K562 (cell line): Measurements from ENCODE around the gene PPT1. TPM values are rescaled to one million over a fixed set of nuclear protein-coding genes. Genes with fewer than 3 reads are reported as not detected.

Source experiments
- ARNT ChIP-seq, 2 experiments: fragments of 450-650 bp; IDR thresholded peaks; 2 replicates each; pipeline ENCODE4 v1.6.1; 2016; ENCODE audit warnings: mild to moderate bottlenecking in 1 of 2
- CSDE1 ChIP-seq, 2 experiments: fragments of 450-650 bp; IDR thresholded peaks; 2 replicates each; pipeline ENCODE4 v1.6.1; 2016; ENCODE audit warnings: mild to moderate bottlenecking in 1 of 2
- EGR1 ChIP-seq: fragments of 450-650 bp; conservative IDR thresholded peaks from 2 replicates; pipeline ENCODE4 v1.6.1; 2017; ENCODE audit warnings: mild to moderate bottlenecking
- EP300 ChIP-seq: IDR thresholded peaks from 2 replicates; pipeline ENCODE4 v1.6.1; 2012; ENCODE audit warnings: low read length, improper control_type of control experiment
- EP400 ChIP-seq: fragments of 450-650 bp; IDR thresholded peaks from 2 replicates; pipeline ENCODE4 v1.6.1; 2017; ENCODE audit warnings: antibody characterized with exemption, mild to moderate bottlenecking, moderate library complexity
- ERF ChIP-seq: fragments of 450-650 bp; formaldehyde crosslinking; IDR thresholded peaks from 2 replicates; pipeline ENCODE4 v1.4.0; 2020; ENCODE audit warnings: mild to moderate bottlenecking, mixed read lengths
- FIP1L1 ChIP-seq: fragments of 200-400 bp; formaldehyde crosslinking; IDR thresholded peaks from 2 replicates; pipeline ENCODE4 v1.6.1; 2018; ENCODE audit warnings: mild to moderate bottlenecking, low read depth, low read length; ENCODE audit not compliant: poor library complexity, severe bottlenecking
- KAT7 ChIP-seq: sonication (generic); formaldehyde crosslinking; IDR thresholded peaks from 2 replicates; pipeline ENCODE4 v1.8.0; 2022; ENCODE audit warnings: missing genetic modification reagents, mild to moderate bottlenecking, borderline replicate concordance
- KDM1A ChIP-seq, 2 experiments: fragments of 450-650 bp; IDR thresholded peaks; 2 replicates each; pipeline ENCODE4 v1.6.1; 2016; ENCODE audit warnings: mild to moderate bottlenecking in 2 of 2
- MAZ ChIP-seq, 2 experiments: fragments of 450-650 bp in 1 of 2; sonication (generic) in 1 of 2; formaldehyde crosslinking; IDR thresholded peaks in 1 of 2; conservative IDR thresholded peaks in 1 of 2; 2 replicates each; pipeline versions ENCODE4 v1.4.0 to v1.5.0; 2020; ENCODE audit warnings: mild to moderate bottlenecking in 1 of 2, missing genetic modification reagents in 1 of 2
- MEF2A ChIP-seq: IDR thresholded peaks from 2 replicates; pipeline ENCODE4 v1.6.1; 2011; ENCODE audit warnings: low read depth, mild to moderate bottlenecking, low read length, moderate library complexity; ENCODE audit not compliant: control insufficient read depth
- MIER1 ChIP-seq: fragments of 450-650 bp; IDR thresholded peaks from 2 replicates; pipeline ENCODE4 v1.6.1; 2016; ENCODE audit warnings: antibody characterized with exemption, mild to moderate bottlenecking, low read depth
- MYNN ChIP-seq, 2 experiments: sonication (generic); formaldehyde crosslinking in 1 of 2; IDR thresholded peaks; 2 replicates each; pipeline versions ENCODE4 v1.5.0 to v1.6.1; 2016 to 2020; ENCODE audit warnings: antibody characterized with exemption in 1 of 2, missing genetic modification reagents in 1 of 2
- PCBP1 ChIP-seq: fragments of 200-400 bp; formaldehyde crosslinking; IDR thresholded peaks from 2 replicates; pipeline ENCODE4 v1.6.1; 2018; ENCODE audit warnings: mild to moderate bottlenecking, low read depth, low read length; ENCODE audit not compliant: poor library complexity, severe bottlenecking
- SRF ChIP-seq, 2 experiments: fragments of 250-450, 450-650 bp in 1 of 2; sonication (Bioruptor Pico) in 1 of 2; sonication (generic) in 1 of 2; formaldehyde crosslinking; IDR thresholded peaks; 2 replicates each; pipeline versions ENCODE4 v1.5.0 to v1.5.1; 2020 to 2022; ENCODE audit warnings: mild to moderate bottlenecking in 1 of 2, missing genetic modification reagents in 1 of 2
- THRAP3 ChIP-seq: fragments of 450-650 bp; IDR thresholded peaks from 2 replicates; pipeline ENCODE4 v1.6.1; 2016; ENCODE audit warnings: mild to moderate bottlenecking, inconsistent platforms, borderline replicate concordance
- XRCC5 ChIP-seq: fragments of 200-400 bp; formaldehyde crosslinking; IDR thresholded peaks from 2 replicates; pipeline ENCODE4 v1.6.1; 2017; ENCODE audit warnings: low read depth, mild to moderate bottlenecking, low read length
- ZNF24 ChIP-seq: fragments of 450-650 bp; IDR thresholded peaks from 2 replicates; pipeline ENCODE4 v1.6.1; 2016
- ZNF444 ChIP-seq: fragments of 250-450 bp; sonication (Bioruptor Pico); IDR thresholded peaks from 2 replicates; pipeline ENCODE4 v1.4.0; 2020; ENCODE audit warnings: mild to moderate bottlenecking, moderate library complexity
- polyA plus RNA-seq, 8 experiments: library from polyadenylated mRNA; depleted of rRNA in 4 of 8; stranded (reverse) in 5 of 8; unstranded in 3 of 8; fragments of >200 nt; fragmentation: Nextera tagmentation in 2 of 8; fragmentation: Illumina TruSeq in 1 of 8; extraction: Ambion mirVana in 2 of 8; extraction: Trizol in 1 of 8; gene quantifications; 2 replicates each; pipeline versions ENCODE4 v1.2.1 to v1.2.3, GENCODE V29; 2011 to 2014; ENCODE audit warnings: inconsistent platforms in 1 of 8, missing spikeins in 1 of 8
- total RNA-seq, 7 experiments: library from RNA; depleted of rRNA in 6 of 7; stranded (reverse); fragments of >200 nt in 6 of 7; fragmentation: Illumina TruSeq in 2 of 7; extraction: Trizol in 2 of 7; gene quantifications; 2 replicates each; pipeline versions ENCODE4 v1.2.1 to v1.2.3, GENCODE V29; 2011 to 2021; ENCODE audit warnings: low replicate concordance in 1 of 7
- TF ChIP-seq, protein P1 (sequence below), 2 experiments: fragments of 200-800 bp in 1 of 2; sonication (Bioruptor generic) in 1 of 2; sonication (generic) in 1 of 2; formaldehyde crosslinking in 1 of 2; IDR thresholded peaks in 1 of 2; conservative IDR thresholded peaks in 1 of 2; 2 replicates each; pipeline versions ENCODE4 v1.5.0 to v1.6.1; 2016 to 2020; ENCODE audit warnings: missing compliant biosample characterization in 1 of 2, missing genetic modification characterization in 1 of 2, missing genetic modification reagents in 1 of 2
- TF ChIP-seq, protein P2 (sequence below): fragments of 250-450 bp; sonication (Bioruptor Pico); IDR thresholded peaks from 2 replicates; pipeline ENCODE4 v1.4.0; 2020; ENCODE audit warnings: mild to moderate bottlenecking, moderate library complexity

PPT1 gene
- total and polyA plus RNA-seq, 9 of the 15 experiments (the other 6 are each of a cell fraction or from before 2014, with no cell fraction given): 72.2 to 285 (median 143) TPM

DNA sequence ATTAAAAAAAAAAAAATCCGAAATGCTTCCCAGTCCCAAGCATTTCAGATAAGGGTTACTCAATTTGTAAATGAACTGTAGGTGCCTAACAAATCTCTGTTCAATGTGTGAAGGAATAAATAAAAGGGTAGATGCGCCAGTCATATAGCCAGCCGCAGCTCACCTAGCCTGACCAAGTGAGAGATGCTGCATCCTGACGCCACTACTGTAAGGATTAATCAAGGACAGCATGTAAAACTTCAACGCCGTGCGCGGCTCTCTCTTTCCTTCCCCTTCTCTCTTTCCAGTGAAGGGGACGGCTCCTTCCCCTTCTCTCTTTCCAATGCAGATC is 441 bp downstream of the PPT1 start (continued):
- TF ChIP-seq, protein P1, sequence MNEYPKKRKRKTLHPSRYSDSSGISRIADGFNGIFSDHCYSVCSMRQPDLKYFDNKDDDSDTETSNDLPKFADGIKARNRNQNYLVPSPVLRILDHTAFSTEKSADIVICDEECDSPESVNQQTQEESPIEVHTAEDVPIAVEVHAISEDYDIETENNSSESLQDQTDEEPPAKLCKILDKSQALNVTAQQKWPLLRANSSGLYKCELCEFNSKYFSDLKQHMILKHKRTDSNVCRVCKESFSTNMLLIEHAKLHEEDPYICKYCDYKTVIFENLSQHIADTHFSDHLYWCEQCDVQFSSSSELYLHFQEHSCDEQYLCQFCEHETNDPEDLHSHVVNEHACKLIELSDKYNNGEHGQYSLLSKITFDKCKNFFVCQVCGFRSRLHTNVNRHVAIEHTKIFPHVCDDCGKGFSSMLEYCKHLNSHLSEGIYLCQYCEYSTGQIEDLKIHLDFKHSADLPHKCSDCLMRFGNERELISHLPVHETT (CRISPR knock-in tag; conservative IDR thresholded peaks at IDR 0.05 in 1 of 2, IDR thresholded peaks at IDR 0.05 in 1 of 2): no peak; a peak in 1 of 4 replicates
- TF ChIP-seq CSDE1 (IDR thresholded peaks at IDR 0.05) (peak in 1 of 2 experiments; percentile 56; a peak in 1 of 4 replicates), MYNN (IDR thresholded peaks at IDR 0.05) (no peak), MYNN (CRISPR knock-in tag; IDR thresholded peaks at IDR 0.05) (no peak), EP300 (no peak), EP400 (no peak), ERF (CRISPR knock-in tag) (no peak), XRCC5 (no peak), MIER1 (0 out of 2 replicates have a peak, but pooled peaks have one; percentile 32), ARNT (IDR thresholded peaks at IDR 0.05) (peak in 1 of 2 experiments; percentile 85; a peak in 2 of 4 replicates), FIP1L1 (no peak), THRAP3 (0 out of 2 replicates have a peak, but pooled peaks have one; percentile 47), ZNF444 (CRISPR knock-in tag) (no peak), ZNF24 (no peak), EGR1 (no peak), PCBP1 (no peak), SRF (CRISPR knock-in tag; IDR thresholded peaks at IDR 0.05) (no peak), MAZ (CRISPR knock-in tag; conservative IDR thresholded peaks at IDR 0.05 in 1 of 2, IDR thresholded peaks at IDR 0.05 in 1 of 2) (no peak), KDM1A (IDR thresholded peaks at IDR 0.05) (0 out of 4 replicates have a peak, but pooled peaks of 1 of the 2 experiments have one; percentile 10), MEF2A (no peak), KAT7 (CRISPR knock-in tag) (no peak)
- TF ChIP-seq, protein P2, sequence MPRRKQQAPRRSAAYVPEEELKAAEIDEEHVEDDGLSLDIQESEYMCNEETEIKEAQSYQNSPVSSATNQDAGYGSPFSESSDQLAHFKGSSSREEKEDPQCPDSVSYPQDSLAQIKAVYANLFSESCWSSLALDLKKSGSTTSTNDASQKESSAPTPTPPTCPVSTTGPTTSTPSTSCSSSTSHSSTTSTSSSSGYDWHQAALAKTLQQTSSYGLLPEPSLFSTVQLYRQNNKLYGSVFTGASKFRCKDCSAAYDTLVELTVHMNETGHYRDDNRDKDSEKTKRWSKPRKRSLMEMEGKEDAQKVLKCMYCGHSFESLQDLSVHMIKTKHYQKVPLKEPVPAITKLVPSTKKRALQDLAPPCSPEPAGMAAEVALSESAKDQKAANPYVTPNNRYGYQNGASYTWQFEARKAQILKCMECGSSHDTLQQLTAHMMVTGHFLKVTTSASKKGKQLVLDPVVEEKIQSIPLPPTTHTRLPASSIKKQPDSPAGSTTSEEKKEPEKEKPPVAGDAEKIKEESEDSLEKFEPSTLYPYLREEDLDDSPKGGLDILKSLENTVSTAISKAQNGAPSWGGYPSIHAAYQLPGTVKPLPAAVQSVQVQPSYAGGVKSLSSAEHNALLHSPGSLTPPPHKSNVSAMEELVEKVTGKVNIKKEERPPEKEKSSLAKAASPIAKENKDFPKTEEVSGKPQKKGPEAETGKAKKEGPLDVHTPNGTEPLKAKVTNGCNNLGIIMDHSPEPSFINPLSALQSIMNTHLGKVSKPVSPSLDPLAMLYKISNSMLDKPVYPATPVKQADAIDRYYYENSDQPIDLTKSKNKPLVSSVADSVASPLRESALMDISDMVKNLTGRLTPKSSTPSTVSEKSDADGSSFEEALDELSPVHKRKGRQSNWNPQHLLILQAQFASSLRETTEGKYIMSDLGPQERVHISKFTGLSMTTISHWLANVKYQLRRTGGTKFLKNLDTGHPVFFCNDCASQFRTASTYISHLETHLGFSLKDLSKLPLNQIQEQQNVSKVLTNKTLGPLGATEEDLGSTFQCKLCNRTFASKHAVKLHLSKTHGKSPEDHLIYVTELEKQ (CRISPR knock-in tag): no peak
